PC-3 (cell line): ENCODE measurements around the gene S100B. TPM values are rescaled to one million over a fixed set of nuclear protein-coding genes. Genes with fewer than 3 reads are reported as not detected.

Experiments used
- ATAC-seq: fragments of 200-7000 bp; cut with Tn5 transposase; 2 replicates; pipeline ENCODE4 v1.9.1; 2020; ENCODE audit warnings: mild to moderate bottlenecking, moderate library complexity
- BruUV-seq: library from RNA; stranded (reverse); fragments of 400-500 nt; replicated peaks from 2 replicates; lab custom pipeline; 2021; lab: Mats Ljungman, UMichigan
- CTCF ChIA-PET: fragments of 300-600 bp; sonication (Branson Sonifier 250); formaldehyde crosslinking; loops from one replicate; lab custom pipeline; 2022; ENCODE audit warnings: antibody characterized with exemption; lab: Charles Lee
- POLR2A ChIA-PET: fragments of 300-600 bp; sonication (Branson Sonifier 250); formaldehyde crosslinking; loops from one replicate; lab custom pipeline; 2022; ENCODE audit warnings: antibody characterized with exemption; ENCODE audit not compliant: unreplicated experiment; lab: Charles Lee
- DNase-seq: peaks from one replicate; pipeline ENCODE4 v3.0.0-alpha.2; 2015
- H2AFZ ChIP-seq: fragments of 300-600 bp; sonication (generic); 2 replicates; pipeline ENCODE4 v1.6.0; 2016; ENCODE audit warnings: antibody characterized with exemption, low read length
- H3F3A ChIP-seq: fragments of 300-600 bp; sonication (generic); one replicate; pipeline ENCODE4 v1.6.0; 2017; ENCODE audit warnings: antibody characterized with exemption, low read length, control low read depth, mild to moderate bottlenecking; ENCODE audit not compliant: unreplicated experiment
- H3K27ac ChIP-seq: fragments of 300-600 bp; sonication (generic); 2 replicates; pipeline ENCODE4 v1.5.1; 2016; ENCODE audit warnings: mild to moderate bottlenecking, low read length
- H3K27me3 ChIP-seq: fragments of 300-600 bp; sonication (generic); 2 replicates; pipeline ENCODE4 v1.6.1; 2016; ENCODE audit warnings: low read length, mixed read lengths
- H3K36me3 ChIP-seq: fragments of 300-600 bp; sonication (generic); 2 replicates; pipeline ENCODE4 v1.6.1; 2016; ENCODE audit warnings: low read depth, mixed run types, low read length, mixed read lengths
- H3K4me1 ChIP-seq: fragments of 300-600 bp; sonication (generic); 2 replicates; pipeline ENCODE4 v1.5.1; 2016; ENCODE audit warnings: low read length; ENCODE audit not compliant: insufficient read depth
- H3K4me2 ChIP-seq: fragments of 300-600 bp; sonication (generic); 2 replicates; pipeline ENCODE4 v1.6.0; 2016; ENCODE audit warnings: low read length
- H3K4me3 ChIP-seq: fragments of 300-600 bp; sonication (generic); 2 replicates; pipeline ENCODE4 v1.5.1; 2016; ENCODE audit warnings: mild to moderate bottlenecking, low read length, mixed read lengths
- H3K79me2 ChIP-seq: fragments of 300-600 bp; sonication (generic); 2 replicates; pipeline ENCODE4 v1.6.1; 2017; ENCODE audit warnings: low read length, mixed read lengths
- H3K9ac ChIP-seq: fragments of 300-600 bp; sonication (generic); 2 replicates; pipeline ENCODE4 v1.6.0; 2016; ENCODE audit warnings: mild to moderate bottlenecking, low read length
- H3K9me2 ChIP-seq: fragments of 300-600 bp; sonication (generic); replicated peaks from 2 replicates; pipeline ENCODE4 v1.6.1; 2016; ENCODE audit warnings: mixed run types, low read length, mixed read lengths
- H3K9me3 ChIP-seq: fragments of 300-600 bp; sonication (generic); 2 replicates; pipeline ENCODE4 v1.6.1; 2016; ENCODE audit warnings: low read length, mixed read lengths
- H4K20me1 ChIP-seq: fragments of 300-600 bp; sonication (generic); 2 replicates; pipeline ENCODE4 v1.6.1; 2016; ENCODE audit warnings: low read length, mixed read lengths
- CTCF ChIP-seq: fragments of 300-600 bp; sonication (generic); conservative IDR thresholded peaks from 2 replicates; pipeline ENCODE4 v1.5.1; 2017; ENCODE audit warnings: antibody characterized with exemption, low read depth, mild to moderate bottlenecking, low read length
- EZH2 ChIP-seq: fragments of 300-600 bp; sonication (generic); IDR thresholded peaks from one replicate; pipeline ENCODE4 v1.6.1; 2017; ENCODE audit warnings: antibody characterized with exemption, mild to moderate bottlenecking, low read length; ENCODE audit not compliant: unreplicated experiment
- EZH2phosphoT487 ChIP-seq: fragments of 300-600 bp; sonication (generic); IDR thresholded peaks from 2 replicates; pipeline ENCODE4 v1.6.1; 2018; ENCODE audit warnings: mild to moderate bottlenecking, antibody characterized with exemption, low read length, borderline replicate concordance
- intact Hi-C: fragments of 100-400 bp; cut with micrococcal nuclease; formaldehyde crosslinking; loops from 2 replicates; pipeline ENCODE4 v1.9.0; 2023
- total RNA-seq: library from RNA; depleted of rRNA; stranded (reverse); fragments of >200 nt; gene quantifications from 2 replicates; pipeline ENCODE4 v1.2.3, GENCODE V29; 2014

S100B gene
- total RNA-seq, 1 experiment from 2014 or later: not detected

GRCh38 chr21:46600305-46600704 is 4.6 kb downstream of the S100B start:
- Histone ChIP-seq H3K9me2 (no peaks in the 10 kb centered on the region), H2AFZ (no peak overlapping the region), H3K79me2 (no peaks in the 10 kb centered on the region), H3K4me3 (no peak overlapping the region), H3F3A (no peaks in the 10 kb centered on the region), H3K27me3 (no peaks in the 10 kb centered on the region), H3K9ac (no peak overlapping the region), H3K4me1 (no peaks in the 10 kb centered on the region), H3K27ac (no peak overlapping the region), H3K36me3 (no peaks in the 10 kb centered on the region), H4K20me1 (no peaks in the 10 kb centered on the region), H3K4me2 (no peak overlapping the region), H3K9me3 (no peaks in the 10 kb centered on the region)
- DNase-seq: no peak
- no peak for TF ChIP-seq EZH2
- no peak for TF ChIP-seq EZH2phosphoT487
- no peak for TF ChIP-seq CTCF
- ChIA-PET CTCF (no interaction called here), POLR2A (no interaction called here)
- ATAC-seq: no peak
- BruUV-seq: no TSS peak
- intact Hi-C loops: no loop called here

GRCh38 chr21:46598581-46599572 is 6.0 kb downstream of the S100B start:
- DNase-seq (no peak), ATAC-seq (no peak)
- Histone ChIP-seq H3F3A (no peaks in the 10 kb centered on the region), H3K27ac (no peak overlapping the region), H3K9me2 (no peaks in the 10 kb centered on the region), H3K4me2 (no peak overlapping the region), H3K79me2 (no peaks in the 10 kb centered on the region), H3K27me3 (no peaks in the 10 kb centered on the region), H4K20me1 (no peaks in the 10 kb centered on the region), H3K4me1 (no peaks in the 10 kb centered on the region), H3K9me3 (peaks cover 6% of the 10 kb centered on the region; the same call in 1 of the 2 replicates), H2AFZ (no peak overlapping the region), H3K36me3 (no peaks in the 10 kb centered on the region), H3K4me3 (no peak overlapping the region), H3K9ac (no peak overlapping the region)
- ChIA-PET POLR2A (no interaction called here), CTCF (no interaction called here)
- no peak for TF ChIP-seq CTCF
- TF ChIP-seq EZH2phosphoT487: no peak
- TF ChIP-seq EZH2: no peak
- intact Hi-C loops: no loop called here
- BruUV-seq: no TSS peak

GRCh38 chr21:46597896-46598343 is 7.0 kb downstream of the S100B start:
- H3K9me3 ChIP-seq: peaks cover 6% of the 10 kb centered on the region; the same call in 1 of the 2 replicates
- ATAC-seq: no peak
- no peaks in the 10 kb centered on the region for H3F3A ChIP-seq
- no peak overlapping the region for H3K4me3 ChIP-seq
- H3K4me2 ChIP-seq: no peak overlapping the region
- H4K20me1 ChIP-seq: no peaks in the 10 kb centered on the region
- intact Hi-C loops: no loop called here
- H3K27ac ChIP-seq: no peak overlapping the region
- H2AFZ ChIP-seq: no peak overlapping the region
- no peaks in the 10 kb centered on the region for H3K4me1 ChIP-seq
- no peak overlapping the region for H3K9ac ChIP-seq
- POLR2A ChIA-PET: no interaction called here
- TF ChIP-seq EZH2: no peak
- no peaks in the 10 kb centered on the region for H3K9me2 ChIP-seq
- CTCF ChIA-PET: no interaction called here
- no peak for DNase-seq
- no peaks in the 10 kb centered on the region for H3K27me3 ChIP-seq
- H3K36me3 ChIP-seq: no peaks in the 10 kb centered on the region
- no TSS peak for BruUV-seq
- H3K79me2 ChIP-seq: no peaks in the 10 kb centered on the region
